D341Med (cell line): ENCODE results near the gene UBB.
"Not testable (repeated sequence)": the region's sequence is repeated elsewhere in the genome, so short reads cannot be mapped to it uniquely, and the experiment has no call there.

ENCODE experiments used
- DNase-seq: peaks from one replicate; pipeline ENCODE4 v3.0.0; 2012; ENCODE audit warnings: low spot score

Gene UBB

DNA sequence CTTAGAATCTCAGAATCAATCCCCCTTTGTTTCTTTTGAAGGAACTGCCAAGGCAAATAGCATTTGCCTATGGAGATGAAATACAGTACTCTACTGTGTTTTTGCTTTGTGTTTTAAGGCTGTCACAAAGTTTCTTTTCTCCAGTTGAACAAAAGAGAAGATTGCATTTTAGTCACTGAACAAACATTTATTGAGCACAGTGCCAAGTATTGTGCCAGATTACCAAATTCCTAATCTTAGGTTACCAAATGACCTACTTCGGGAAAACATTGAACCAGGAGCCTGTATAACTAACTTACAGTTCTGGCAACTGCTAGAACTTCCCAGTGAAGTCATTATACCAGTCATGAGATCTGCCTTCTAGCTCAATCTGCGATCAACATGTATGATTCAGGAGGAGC, 3.0 kb upstream of the UBB start:
- no peak for DNase-seq

DNA sequence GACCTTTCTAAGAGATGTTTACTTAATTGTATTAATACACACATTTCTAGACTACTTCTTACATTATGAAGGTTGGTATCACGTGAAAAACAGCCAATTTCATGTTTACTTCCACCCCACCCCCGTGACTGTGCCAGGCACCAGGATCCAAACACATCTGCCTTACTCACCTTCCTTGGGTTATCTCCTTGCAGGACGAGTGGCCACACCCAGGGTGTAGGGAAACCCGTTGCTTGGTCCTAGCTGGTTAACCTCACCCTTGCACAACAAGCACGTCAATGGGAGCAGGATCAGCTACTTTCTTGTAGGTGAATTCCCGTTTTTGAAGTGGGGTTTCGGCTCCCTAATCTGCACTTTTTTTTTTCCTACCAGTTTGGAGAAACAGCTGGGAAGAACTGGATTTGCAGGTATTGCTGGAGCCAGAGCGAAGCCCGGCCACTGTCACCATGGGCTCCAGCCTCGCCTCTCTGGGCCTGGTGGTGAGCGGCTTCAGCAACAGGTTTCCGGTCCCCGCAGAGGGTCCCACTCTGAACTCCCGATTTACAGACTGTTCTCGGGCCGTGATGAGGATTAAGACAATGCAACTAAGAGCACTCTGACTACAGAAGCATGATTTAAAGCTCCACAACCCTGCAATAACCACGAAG, 2.1 kb upstream of the UBB start:
- no peak for DNase-seq

DNA sequence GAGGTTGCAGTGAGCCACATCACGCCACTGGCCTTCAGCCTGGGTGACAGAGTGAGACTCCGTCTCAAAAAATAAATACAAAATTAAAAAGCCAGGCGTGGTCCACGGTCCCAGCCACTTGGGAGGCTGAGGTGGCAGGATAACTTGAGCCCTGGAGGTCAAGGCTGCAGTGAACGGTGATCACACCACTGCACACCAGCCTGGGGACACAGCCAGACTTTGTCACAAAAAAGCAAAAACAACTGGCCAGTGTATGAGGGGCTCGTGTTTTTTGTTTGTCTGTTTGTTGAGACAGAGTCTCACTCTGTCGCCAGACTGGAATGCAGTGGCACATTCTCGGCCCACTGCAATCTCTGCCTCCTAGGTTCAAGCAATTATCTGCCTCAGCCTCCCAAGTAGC, 1.2 kb upstream of the UBB start:
- DNase-seq: no peak

DNA sequence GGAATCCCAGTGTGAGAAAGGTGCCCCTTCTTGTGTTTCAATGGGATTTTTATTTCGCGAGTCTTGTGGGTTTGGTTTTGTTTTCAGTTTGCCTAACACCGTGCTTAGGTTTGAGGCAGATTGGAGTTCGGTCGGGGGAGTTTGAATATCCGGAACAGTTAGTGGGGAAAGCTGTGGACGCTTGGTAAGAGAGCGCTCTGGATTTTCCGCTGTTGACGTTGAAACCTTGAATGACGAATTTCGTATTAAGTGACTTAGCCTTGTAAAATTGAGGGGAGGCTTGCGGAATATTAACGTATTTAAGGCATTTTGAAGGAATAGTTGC, 567 bp downstream of the UBB start:
- DNase-seq: no peak

DNA sequence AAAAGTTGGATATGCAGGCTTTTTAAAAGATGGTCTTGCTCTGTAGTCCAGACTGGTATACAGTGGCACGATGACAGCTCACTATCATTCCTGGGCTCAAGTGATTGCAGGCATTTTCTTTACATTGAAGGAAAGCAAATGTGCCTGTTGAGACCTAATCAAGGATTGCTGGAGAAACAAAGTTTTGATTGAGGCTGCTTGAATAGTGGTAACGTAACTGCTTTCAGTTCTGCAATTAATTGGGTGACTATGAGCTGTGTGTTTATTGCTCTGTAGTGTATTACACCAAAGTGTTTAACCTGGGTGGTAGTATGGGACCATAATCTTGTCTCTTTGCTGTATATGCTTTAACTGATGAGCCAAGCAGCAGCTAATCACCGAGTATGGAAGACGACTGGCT, 2.3 kb downstream of the UBB start:
- DNase-seq: no peak

DNA sequence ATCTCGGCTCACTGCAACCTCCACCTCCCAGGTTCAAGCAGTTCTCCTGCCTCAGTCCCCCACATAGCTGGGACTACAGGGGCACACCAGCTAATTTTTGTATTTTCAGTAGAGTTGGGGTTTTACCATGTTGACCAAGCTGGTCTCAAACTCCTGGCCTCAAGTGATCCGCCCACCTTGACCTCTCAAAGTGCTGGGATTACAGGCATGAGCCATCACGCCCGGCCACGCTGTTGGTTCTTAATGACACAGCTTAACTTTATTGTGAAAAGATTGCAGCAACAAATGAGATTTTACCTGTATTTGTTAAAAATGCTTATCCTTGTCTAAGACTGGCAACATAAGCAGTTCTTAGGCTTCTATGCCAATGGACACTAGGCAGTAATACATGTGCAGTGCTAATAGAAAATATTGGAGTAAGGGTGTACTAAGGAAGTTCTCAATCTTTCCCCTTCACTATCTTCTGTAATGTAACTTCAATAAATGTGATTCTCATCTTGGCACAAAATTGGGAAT, 2.9 kb downstream of the UBB start:
- no peak for DNase-seq

DNA sequence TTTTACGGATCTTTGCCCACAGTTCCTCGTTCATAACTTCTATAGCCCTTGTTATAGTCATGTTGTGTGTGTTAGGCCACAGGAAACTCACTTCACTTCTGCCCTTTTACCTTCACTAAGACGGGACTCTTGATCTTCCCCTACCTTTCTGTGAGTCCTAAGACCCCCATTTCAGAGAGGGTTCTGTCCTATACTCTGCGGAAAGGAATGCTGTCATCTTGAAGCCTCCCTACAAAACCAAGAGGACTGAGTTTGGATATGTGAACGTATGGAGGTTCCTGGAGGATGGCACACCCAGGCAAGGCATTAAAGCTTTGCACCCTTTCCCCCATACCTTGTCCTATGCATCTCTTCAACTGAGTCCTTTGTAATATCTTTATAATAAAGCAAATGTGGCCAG, 3.7 kb downstream of the UBB start:
- DNase-seq: no peak

DNA sequence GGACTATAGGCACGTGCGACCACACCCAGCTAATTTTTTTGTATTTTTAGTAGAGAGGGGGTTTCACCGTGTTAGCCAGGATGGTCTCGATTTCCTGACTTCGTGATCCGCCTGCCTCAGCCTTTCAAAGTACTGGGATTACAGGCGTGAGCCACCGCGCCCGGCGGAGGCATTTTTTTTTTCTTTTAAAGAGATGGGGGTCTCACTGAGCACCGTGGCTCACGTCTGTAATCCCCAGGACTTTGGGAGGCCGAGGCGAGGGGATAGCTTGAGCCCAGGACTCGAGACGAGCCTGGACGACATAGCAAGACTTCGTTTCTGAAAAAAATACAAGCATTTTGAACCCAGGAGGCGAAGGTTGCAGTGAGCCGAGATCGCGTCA, 5.2 kb downstream of the UBB start:
- DNase-seq: not testable (repeated sequence)

DNA sequence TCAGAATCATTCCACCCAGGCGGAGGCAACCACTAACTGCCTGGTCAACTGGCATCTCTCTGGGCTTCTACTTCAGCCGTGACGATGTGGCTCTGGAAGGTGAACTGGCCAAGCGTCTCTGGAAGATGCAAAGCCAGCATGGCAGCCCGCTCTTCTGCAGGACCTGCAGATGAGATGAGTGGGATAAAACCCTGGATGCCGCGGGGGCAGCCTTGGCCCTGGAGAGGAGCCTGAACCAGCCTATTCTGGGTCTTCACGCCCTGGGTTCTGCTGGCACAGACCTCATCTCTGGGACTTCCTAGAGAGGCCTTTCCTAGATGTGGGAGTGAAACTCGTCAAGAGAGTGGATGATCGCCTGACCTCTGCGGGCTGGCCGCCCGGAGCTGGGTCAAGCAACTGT, 10.6 kb downstream of the UBB start:
- DNase-seq: no peak

DNA sequence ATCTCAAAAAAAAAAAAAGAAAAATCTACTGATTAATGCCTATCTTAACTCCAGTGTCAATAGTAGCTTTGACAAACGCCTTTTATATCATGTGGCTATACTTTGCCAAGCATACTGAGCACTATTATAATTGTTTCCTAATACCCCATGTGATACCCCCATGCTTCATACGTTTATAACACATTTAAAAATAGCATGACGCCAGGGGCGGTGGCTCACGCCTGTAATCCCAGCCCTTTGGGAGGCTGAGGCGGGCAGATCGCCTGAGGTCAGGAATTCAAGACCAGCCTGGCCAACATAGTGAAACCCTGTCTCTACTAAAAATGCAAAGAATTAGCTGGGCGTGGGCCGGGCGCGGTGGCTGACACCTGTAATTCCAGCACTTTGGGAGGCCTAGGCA, 11.6 kb downstream of the UBB start:
- not testable (repeated sequence) for DNase-seq

DNA sequence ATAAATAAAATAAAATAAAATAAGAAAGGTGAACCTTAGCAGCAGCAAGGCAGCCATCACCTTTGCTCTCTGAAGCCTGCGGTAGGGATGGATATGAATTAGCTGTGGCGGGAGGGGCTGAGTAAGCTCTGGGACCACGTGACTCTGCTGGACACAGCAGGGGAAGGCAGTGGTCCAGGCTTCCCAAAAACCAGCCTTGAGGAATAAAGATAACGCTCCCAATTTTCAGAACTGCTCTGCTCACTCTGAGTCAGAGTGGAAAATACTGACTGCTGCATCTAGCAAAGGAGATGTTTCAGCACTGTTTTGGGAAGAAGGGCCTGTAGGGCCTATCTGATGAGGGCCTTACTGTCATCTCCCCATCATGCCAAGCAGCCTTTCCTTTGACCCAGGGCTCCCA, 15.0 kb downstream of the UBB start:
- not testable (repeated sequence) for DNase-seq

DNA sequence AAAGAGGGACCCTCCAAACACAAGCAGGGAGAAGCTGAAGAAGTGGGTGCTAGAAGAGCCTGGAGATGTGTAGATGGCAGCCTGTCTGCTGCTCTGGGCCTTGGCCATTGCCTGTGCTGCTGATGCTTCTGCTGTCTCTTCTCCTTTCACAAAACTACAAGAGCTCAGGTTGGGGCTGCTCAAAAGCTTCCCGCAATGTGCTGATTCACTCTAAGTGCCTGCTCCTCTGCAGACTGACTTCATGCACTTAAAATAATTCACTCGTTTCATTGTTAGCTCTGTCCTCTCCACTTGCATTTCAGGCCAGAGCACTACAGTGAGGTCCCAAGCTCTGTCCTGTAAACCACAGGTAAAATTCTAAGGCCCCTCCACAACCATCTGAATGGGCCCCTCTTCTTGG, 15.8 kb downstream of the UBB start:
- DNase-seq: not testable (repeated sequence)

DNA sequence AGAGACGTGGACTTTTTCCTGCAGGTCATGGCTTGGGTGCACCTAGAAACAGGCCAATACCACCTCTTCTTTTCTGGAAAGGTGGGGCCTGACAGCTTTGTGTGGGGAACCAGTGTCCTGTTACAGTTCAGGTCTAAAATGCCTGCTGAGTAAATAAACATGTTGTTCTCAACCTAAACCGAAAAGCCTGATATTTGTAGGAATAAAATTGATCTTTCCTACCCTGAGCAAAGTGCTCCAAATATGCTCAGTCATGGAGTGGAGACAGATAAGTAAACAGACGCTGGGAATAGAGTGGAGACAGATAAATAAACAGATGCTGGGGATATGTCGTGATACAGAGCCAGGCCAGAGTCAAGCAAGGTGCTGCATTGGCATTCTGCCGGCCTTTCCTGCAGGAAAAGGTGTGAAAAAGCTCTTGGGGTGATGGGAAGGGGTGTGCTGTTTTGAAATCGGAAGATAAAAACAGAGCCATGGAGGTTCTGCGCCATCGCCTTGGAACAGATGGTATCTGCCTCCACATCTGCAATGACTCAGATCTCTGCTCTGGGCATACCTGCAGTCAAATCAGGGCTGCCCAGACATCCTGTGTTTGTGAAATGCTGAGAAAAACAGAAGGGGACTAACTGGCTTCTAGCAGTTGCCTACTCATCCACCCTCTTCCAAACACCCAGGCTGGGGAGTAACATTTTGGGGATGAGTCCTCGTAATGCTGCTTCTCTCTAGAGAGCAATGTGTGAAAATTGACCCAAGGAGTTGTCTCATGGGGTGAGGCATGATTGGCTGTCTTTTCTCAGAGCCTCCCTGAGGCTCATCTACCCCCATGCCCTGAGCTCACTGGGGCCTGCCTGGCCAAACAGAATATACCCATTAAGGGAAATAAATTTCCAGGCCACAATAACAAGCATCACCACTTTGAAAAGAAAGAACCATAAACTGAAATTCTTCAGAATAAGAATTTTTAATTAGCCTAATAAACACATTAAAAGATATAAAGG, 17.7 kb downstream of the UBB start:
- no peak for DNase-seq

DNA sequence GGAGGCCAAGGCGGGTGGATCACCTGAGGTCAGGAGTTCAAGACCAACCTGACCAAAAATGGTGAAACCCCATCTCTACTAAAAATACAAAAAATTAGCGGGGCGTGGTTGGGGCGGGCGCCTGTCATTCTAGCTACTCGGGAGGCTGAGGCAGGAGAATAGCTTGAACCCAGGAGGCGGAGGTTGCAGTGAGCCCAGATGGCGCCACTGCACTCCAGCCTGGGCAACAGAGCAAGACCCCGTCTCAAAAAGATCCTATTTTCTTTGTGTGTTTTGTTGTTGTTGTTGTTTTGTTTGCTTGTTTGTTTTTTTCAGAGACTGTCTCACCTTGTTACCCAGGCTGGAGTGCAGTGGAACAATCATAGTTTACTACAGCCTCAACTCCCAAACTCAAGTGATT, 23.0 kb downstream of the UBB start:
- DNase-seq: not testable (repeated sequence)

DNA sequence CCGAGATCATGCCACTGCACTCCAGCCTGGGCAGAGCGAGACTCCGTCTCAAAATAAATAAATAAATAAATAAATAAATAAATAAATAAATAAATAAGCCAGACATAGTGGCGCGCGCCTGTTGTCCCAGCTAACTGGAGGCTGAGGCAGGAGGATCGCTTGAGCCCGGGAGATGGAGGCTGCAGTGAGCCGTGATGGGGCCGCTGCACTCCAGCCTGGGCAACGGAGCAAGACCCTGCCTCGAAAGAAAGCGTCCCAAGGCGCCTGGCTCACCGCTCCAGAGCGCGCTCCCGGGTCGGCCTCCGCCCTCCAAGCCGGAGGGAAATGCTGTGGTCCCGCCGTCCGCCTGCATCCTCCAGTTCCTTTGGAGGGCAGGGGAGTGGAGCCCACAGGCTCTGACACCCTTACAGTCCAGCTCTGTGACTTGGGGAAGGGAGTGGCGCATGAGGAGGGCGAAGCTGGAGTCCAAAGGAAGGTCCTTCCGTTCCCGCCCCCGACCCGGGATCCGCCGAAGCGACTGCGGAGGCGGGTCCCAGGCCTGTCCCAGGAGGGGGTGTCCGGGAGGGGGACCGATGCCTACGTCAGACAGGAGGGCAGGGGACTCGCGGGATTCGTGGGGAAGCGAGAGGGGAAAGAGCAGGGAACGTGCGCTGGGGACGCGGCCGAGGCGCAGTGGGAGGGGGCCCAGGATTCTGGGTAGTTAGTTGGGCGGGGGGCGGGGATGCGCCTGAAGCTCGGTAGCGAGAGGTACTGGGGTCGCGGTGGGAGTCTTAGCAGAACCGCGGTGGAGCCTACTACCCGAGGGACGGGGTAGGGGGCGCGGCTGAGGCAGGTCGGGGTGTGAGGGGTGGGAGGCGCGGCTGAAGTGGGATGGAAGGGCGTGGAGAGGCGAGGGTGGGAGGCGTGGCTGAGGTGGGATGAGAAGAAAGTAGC, 26.1 kb downstream of the UBB start:
- DNase-seq: no peak

DNA sequence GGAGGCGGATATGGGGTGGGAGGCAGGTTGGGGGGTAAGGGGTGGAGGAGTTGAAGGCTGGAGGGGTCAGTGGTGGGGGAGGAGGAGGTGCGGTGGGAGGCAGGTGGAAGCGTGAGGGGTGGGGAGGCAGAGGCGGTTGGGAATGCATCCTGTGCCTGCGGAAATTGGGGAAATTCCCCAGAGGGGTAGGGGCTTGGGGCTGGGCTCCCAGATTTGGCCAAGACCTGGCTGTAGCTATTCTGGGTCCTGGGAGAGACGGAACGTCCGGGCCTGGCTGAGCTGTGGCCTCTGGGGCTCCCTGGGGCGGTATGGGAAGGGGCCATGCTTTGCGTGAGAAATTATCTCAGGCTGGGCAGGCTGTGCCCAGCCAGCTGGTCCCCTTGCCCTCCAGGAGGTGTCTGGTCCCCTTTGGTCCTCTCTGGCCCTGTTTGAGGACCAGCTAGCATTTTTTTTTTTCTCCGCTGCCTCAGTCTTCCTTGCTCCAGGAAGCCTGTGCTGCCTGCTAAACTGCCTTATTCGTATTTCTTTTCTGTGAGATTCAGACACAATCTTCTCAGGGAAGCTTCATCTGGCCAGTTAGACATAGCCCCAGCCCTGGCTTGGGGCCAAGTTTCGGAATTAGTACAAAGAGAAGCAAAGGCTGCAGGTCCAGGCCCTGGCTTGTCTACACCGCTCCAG, 27.2 kb downstream of the UBB start:
- peak; percentile 54 for DNase-seq

DNA sequence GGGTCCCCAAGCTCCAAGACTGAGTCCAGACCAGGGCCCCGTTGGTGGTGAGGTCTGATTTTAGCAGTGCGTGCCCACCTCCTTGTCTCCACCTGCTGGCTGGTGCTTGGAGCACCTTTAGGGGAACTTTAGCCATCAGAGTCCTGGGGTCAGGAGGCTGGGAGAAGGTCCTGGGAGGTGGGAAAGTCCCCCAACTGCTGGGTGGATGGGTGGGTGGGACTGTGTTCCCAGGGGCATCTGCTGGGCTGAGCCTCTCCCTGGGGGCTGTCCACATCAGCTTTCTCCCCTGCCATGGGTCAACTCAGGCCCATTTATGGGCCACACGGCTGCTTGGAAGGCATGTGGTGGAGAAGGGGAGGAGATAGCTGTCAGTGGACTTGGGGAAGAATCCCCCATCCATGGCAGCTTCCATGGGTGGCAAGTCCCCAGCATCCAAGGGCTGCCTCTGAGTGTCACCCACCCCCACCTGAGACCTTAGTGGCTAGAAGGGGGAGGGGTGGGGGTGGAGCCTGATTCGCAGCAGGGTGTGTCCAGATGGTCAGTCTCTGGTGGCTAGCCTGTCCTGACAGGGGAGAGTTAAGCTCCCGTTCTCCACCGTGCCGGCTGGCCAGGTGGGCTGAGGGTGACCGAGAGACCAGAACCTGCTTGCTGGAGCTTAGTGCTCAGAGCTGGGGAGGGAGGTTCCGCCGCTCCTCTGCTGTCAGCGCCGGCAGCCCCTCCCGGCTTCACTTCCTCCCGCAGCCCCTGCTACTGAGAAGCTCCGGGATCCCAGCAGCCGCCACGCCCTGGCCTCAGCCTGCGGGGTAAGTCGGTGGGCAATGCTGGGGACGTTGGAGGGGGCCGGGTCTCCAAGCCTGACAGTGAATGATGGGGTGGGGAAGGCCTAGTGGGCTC, 34.4 kb downstream of the UBB start, which contains the start of gene TRPV2:
TSS of gene TRPV2 (plus strand) at position 541 of the 894 bp plus-strand sequence. CDS start 2,098 bp downstream, outside the sequence.
- no peak for DNase-seq

DNA sequence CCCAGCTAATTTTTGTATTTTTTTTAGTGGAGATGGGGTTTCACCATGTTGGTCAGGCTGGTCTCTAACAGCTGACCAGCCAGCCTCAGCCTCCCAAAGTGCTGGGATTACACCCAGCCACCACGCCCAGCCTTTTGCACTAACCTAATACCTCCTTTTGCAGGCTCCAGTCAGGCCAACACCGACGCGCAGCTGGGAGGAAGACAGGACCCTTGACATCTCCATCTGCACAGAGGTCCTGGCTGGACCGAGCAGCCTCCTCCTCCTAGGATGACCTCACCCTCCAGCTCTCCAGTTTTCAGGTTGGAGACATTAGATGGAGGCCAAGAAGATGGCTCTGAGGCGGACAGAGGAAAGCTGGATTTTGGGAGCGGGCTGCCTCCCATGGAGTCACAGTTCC, 36.5 kb downstream of the UBB start:
- DNase-seq: no peak

DNA sequence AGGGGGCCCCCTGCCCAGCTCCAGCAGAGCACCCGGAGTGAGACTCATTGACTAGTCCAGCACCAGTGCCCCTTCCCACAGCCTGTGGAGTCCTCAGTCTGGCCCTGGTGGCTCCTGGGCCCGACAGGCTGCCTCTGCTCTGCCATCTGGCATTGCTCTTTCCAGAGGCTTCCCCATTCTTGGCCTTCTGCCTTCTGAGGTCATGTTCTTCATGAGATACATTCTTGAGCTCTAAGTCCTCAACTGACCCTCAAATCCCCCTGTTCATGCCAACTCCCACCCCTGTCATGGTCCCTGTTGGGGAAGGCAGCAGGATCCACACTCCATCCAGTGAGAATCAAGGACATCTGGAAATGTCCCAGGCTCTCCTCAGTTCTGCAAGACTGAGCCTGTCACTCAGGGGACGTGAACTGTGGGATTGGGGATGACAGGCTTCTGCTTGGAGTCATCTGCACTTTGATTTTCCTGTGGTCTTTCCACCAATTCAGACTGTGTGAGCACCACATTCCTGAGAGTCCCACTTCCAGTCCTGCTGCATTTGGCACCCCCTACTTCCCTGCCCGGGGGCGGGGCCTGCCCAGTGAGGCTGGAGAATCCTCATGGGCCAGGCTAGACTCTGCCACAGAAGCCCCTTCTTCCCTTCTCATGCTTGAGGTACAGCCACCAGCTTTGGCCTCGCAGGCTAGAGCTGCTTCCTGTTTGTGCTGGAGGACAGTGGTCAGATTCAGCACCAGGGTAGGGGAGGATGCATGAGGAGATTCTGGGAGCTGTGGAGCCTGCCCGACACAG, 37.2 kb downstream of the UBB start:
- no peak for DNase-seq

DNA sequence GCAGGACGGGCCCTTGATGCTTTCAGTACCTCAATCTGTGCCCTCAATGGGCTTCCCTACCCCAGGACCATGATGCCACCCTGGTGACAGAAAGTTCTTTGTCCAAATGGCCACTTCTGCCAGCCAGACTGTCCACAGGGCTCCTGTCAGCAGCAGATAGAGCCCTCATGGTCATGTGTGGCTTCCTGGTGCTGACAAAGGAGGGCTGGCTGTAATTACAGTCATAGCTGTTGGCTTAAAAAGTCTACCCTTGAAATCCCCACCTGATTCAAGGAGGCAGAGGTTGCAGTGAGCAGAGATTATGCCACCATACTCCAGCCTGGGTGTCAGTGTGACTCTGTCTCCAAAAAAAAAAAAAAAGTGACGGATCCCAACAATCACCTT, 37.8 kb downstream of the UBB start:
- DNase-seq: no peak
